Activated CD4-positive, alpha-beta T cell treated with anti-CD3 and anti-CD28 coated beads for 48 hours (primary cell): ENCODE data around the gene GSG1L.
A peak's percentile ranks its signal among the peaks of the same experiment; 100 is the strongest.
"Not testable (repeated sequence)": the region's sequence is repeated elsewhere in the genome, so short reads cannot be mapped to it uniquely, and the experiment has no call there.

Experiments used
- DNase-seq: peaks from one replicate; pipeline ENCODE4 v3.0.0-alpha.2; 2020

GSG1L gene

GRCh38 chr16:27883576-27883975 lies 179.9 kb downstream of the GSG1L start:
- no peak for DNase-seq

GRCh38 chr16:27880287-27880686 lies 183.2 kb downstream of the GSG1L start:
- no peak for DNase-seq

DNA sequence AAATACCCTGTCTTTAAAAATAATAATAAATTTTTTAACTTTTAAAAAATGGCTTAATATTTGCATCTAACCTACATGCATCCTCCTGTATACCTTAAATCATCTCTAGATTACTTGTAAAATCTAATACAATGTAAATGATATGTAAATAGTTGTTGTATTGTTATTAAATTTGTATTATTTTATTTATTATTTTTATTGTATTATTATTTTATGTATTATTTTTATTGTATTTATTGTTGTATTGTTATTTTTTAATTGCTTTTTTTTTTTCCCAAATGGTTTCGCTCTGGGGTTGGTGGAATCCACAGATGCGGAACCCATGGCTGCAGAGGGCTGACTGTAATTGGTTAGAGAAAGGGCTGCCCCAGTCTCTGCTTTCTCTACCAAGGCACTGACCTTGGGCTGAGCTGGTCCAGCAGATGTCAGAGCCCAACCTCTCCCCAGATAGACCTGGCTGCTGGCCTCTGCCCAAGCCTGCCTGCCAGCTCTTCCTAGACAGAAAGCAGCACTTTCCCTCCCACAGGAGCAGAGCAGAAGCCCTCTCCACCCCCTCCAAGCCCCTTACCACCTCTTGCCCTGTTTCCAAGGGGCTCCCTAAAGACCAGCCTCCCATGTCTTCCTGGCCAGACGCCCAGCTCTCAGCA lies 183.8 kb downstream of the GSG1L start:
- DNase-seq: no peak

DNA sequence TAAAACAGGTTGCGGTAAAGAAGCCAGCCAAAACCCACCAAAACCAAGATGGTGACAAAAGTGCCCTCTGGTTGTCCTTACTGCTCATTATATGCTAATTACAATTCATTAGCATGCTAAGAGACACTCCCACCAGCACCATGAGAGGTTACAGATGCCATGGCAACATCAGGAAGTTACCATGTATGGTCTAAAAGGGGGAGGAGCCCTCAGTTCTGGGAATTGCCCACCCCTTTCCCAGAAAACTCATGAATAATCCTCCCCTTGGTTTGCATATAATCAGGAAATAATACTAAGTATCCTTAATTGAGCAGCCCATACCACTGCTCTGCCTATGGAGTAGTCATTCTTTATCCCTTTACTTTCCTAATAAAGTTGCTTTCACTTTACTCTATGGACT lies 190.9 kb downstream of the GSG1L start:
- DNase-seq: not testable (repeated sequence)

DNA sequence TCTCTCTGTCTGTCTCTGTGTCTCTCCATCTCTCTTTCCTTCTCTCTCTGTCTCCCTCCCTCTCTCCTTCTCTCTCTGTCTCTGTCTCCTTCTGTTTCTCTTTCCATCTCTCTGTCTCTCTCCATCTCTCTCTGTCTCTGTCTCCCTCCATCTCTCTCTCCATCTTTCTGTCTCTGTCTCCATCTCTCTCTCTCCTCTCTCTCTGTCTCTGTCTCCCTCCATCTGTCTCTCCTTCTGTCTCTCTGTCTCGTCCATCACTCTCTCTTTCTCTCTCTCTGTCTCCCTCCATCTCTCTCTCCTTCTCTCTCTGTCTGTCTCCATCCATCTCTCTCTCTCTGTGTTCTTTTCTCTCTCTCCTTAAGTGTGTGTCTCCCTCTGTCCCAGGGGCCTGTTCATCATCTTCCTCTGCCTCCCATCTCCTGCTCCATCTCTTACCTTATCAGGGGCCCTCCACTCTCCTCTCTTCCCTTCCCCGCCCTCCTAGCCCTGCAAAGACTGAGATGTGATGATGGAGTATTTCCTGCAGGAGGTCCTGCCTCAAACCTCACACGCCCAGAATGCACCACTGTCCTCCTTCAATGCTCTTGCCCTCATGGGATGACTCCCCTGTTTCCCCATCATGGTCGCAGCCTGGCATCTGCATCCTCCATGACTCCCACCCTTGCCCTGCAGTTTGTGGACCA lies 193.3 kb downstream of the GSG1L start:
- no peak for DNase-seq

GRCh38 chr16:27869411-27869810 lies 194.1 kb downstream of the GSG1L start:
- no peak for DNase-seq

- DNase-seq: no peak
Measured at GRCh38 chr16:27868180-27868579, 195.3 kb downstream of the GSG1L start.

- peak; percentile 86 for DNase-seq
Measured at GRCh38 chr16:27867122-27868110, 196.1 kb downstream of the GSG1L start.

- DNase-seq: no peak
Measured at GRCh38 chr16:27863377-27863776, 200.1 kb downstream of the GSG1L start.

GRCh38 chr16:27862953-27863352 lies 200.6 kb downstream of the GSG1L start:
- no peak for DNase-seq

- no peak for DNase-seq
Measured at GRCh38 chr16:27860091-27860490, 203.4 kb downstream of the GSG1L start.

DNA sequence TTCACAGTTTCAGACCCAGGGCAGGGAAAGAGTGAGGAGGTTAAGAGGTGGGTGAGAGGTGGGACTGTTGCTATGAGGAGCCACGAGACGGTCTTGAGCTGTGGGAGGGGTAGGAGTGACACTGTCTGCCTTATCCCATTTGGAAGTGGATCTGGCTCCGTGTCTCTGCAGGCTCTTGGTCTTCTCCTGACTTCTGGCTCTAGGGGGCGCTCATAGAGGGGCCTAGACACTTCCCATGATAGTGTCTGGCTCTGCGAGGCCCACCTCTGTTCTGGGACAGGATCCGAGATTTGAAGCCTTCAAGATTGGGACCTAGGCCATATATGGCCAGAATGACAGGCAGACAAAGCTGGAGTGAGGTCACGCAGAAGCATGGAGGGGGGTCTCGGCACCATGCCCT lies 204.5 kb downstream of the GSG1L start:
- no peak for DNase-seq

DNA sequence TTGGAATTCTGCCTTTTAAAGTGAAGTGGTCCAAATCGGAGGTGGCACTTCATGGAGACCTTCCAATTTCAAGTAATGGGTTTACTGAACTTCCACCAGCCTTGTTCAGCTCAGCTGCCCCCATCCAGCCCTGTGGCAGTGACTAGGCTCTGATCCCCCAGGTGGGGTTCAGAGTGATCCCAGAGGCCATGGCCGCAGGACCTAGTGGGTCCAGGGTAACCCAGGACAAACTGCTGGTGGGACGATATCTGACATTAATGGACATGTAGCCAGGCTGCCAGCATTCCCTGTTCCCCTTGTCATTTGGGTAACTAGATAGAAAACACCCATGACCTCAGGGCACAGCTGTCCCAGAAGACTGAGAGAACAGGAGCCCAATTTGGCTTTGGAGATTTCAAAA lies 209.9 kb downstream of the GSG1L start:
- no peak for DNase-seq

DNA sequence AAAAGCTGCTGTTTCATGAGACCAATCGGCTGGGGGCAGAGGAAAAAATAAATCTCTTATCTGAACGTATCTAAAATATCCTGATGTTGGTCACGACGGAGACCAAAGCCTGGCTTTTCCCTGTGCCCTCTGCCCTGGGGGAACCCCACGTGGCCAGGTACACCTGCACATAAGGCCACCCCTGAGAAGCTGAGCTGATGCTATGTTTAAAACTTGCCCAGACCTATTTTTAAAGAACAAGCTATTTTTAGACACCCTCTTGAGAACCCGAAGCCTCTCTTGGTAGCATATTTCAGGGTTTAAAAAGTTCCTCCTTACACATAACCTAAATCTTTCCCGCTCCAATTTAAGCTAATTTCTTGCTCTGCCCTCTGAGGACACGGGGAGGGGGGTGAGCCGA lies 210.4 kb downstream of the GSG1L start:
- no peak for DNase-seq

DNA sequence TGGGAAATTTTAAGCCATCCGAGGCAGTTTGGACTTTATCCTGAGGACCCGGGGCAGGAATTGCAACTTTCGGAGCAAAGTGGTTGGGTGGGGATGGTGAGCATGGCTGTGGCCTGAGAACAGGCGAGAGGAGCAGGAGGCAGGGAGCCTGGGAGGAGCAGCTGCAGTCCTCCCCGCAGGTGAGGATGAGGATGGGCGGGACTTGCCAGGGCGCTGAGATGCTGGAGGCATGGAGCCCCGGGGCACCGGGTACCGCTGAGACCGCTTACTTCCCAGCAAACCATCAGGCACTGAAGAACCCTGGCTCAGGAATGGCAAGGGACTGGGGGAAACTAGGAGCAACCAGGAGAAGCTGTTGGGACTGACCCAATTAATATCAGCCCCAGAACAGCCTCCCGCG lies 210.8 kb downstream of the GSG1L start:
- DNase-seq: no peak

DNA sequence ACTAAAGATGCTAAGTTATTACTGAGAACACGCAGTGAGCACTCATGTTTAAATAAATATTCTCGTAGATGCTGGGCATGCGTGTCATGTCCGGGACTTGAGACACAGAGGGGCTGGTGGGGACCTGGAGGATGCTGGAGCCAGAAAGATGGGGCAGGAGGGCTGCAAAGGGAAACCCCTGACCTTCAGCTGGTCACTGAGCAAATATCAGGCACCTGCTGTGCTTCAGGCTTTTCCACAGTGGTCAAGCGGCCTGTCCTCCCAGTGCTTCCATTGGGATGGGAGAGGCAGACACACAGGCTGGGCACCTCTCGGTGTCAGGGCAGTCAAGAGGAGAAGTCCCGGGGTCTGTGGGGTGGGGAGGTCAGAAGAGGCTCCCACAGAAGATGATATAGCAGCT lies 211.4 kb downstream of the GSG1L start:
- DNase-seq: no peak

DNA sequence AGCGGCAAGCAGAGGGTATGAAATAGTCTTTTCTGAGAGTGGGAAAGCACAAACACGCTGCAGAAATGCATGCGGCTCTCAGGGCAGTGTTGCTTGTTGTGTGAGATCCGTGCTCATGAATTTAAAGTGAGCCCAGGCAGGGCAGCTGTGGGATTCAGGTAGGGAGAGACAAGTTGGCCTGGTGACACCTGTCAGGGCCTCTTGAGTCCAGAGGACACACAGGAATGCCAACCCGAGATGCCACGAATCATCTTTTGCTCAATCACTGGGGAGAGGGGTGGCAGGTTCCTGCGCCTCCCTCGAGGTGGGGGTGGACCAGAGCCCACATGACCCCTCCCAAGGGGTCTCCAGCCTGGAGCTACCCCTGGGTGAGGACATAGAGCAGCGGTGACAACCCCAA lies 211.9 kb downstream of the GSG1L start:
- no peak for DNase-seq

GRCh38 chr16:27849621-27850020 lies 213.9 kb downstream of the GSG1L start:
- no peak for DNase-seq

- no peak for DNase-seq
Measured at GRCh38 chr16:27847030-27847550, 216.4 kb downstream of the GSG1L start.

GRCh38 chr16:27844826-27845225 lies 218.7 kb downstream of the GSG1L start:
- DNase-seq: no peak

GRCh38 chr16:27843800-27844199 lies 219.7 kb downstream of the GSG1L start:
- no peak for DNase-seq

DNA sequence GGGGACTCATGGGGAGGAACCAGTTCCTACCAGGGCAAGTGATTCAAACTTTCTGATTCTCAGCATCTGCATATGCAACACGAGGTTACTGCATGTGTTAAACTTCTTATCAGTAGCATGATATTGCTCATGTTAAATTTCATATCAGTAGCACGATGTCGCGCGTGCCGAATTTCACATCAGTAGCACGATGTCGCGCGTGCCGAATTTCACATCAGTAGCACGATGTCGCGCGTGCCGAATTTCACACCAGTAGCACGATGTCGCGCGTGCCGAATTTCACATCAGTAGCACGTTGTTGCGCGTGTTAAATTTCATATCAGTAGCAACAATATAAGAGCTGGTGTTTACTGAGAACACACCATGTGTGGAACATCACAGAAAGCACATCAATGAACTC lies 221.6 kb downstream of the GSG1L start:
- no peak for DNase-seq

DNA sequence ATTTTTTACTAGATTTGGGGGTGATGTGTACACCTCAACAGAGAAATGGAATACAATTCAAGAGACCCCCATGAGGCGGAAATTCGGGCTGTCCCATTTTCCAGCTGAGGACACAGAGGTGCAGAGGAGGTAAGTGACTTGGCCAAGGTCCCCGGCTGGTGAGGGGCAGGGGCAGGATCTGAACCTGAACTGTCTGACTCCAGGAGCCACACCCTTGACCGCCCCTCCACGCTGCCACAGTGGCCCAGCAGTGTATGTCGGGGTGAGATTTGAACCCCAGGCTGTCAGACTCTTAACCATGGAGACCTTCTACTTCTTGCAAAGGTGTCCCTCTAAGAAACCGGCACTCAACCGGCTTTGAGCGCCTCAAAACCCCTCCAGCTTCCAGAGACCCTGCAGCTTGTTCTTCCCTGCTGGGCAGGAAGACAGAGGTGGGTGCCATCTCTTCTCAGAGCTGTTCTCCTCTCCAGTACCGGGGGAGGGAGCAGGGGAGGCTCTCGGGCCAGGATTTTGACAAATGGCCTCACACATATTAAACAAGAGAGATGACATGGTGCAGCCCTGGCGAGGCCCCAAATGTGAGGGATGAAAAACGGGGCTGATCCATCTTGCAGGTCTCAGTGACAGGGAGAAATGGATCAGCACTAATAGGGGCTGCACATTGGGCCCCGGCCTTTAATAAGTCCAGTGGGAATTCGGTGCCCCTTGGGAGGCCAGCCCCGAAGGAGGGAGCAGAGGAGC lies 222.3 kb downstream of the GSG1L start:
- no peak for DNase-seq
